Measurements from ENCODE around the gene LRP1B.
"Not testable (repeated sequence)": the region's sequence is repeated elsewhere in the genome, so short reads cannot be mapped to it uniquely, and the experiment has no call there.

LRP1B gene

GRCh38 chr2:140362361-140362760 is 1768.5 kb downstream of the LRP1B start:
- no peak for TF ChIP-seq JUND (IDR thresholded peaks at IDR 0.05; ENCODE audit: low read depth)
- in situ Hi-C loops (cut with HindIII; ENCODE audit: low pct_unique_long_range_greater_than_20kb, low sequenced_read_pairs): no loop called here
- peak in 1 of 2 experiments; percentile 74 for DNase-seq (ENCODE audit: low read depth in 1 of 2, low spot score in 1 of 2)

- in situ Hi-C loops (cut with HindIII; ENCODE audit: low pct_unique_long_range_greater_than_20kb, low sequenced_read_pairs): no loop called here
- DNase-seq (ENCODE audit: low read depth in 1 of 2, low spot score in 1 of 2): no peak
- TF ChIP-seq JUND (IDR thresholded peaks at IDR 0.05; ENCODE audit: low read depth): no peak
Observed at GRCh38 chr2:140359056-140359771, 1771.6 kb downstream of the LRP1B start.

- in situ Hi-C loops (cut with HindIII; ENCODE audit: low pct_unique_long_range_greater_than_20kb, low sequenced_read_pairs): no loop called here
- TF ChIP-seq JUND (IDR thresholded peaks at IDR 0.05; ENCODE audit: low read depth): no peak
- no peak for DNase-seq (ENCODE audit: low read depth in 1 of 2, low spot score in 1 of 2)
Observed at GRCh38 chr2:140356697-140357096, 1774.1 kb downstream of the LRP1B start.

- no peak for TF ChIP-seq JUND (IDR thresholded peaks at IDR 0.05; ENCODE audit: low read depth)
- DNase-seq (ENCODE audit: low read depth in 1 of 2, low spot score in 1 of 2): no peak
- in situ Hi-C loops (cut with HindIII; ENCODE audit: low pct_unique_long_range_greater_than_20kb, low sequenced_read_pairs): no loop called here
Observed at GRCh38 chr2:140355511-140356090, 1775.2 kb downstream of the LRP1B start.

GRCh38 chr2:140354544-140354943 is 1776.3 kb downstream of the LRP1B start:
- in situ Hi-C loops (cut with HindIII; ENCODE audit: low pct_unique_long_range_greater_than_20kb, low sequenced_read_pairs): no loop called here
- TF ChIP-seq JUND (IDR thresholded peaks at IDR 0.05; ENCODE audit: low read depth): no peak
- no peak for DNase-seq (ENCODE audit: low read depth in 1 of 2, low spot score in 1 of 2)

GRCh38 chr2:140353541-140353940 is 1777.3 kb downstream of the LRP1B start:
- no peak for TF ChIP-seq JUND (IDR thresholded peaks at IDR 0.05; ENCODE audit: low read depth)
- in situ Hi-C loops (cut with HindIII; ENCODE audit: low pct_unique_long_range_greater_than_20kb, low sequenced_read_pairs): no loop called here
- peak in 1 of 2 experiments; percentile 6 for DNase-seq (ENCODE audit: low read depth in 1 of 2, low spot score in 1 of 2)

- in situ Hi-C loops (cut with HindIII; ENCODE audit: low pct_unique_long_range_greater_than_20kb, low sequenced_read_pairs): no loop called here
- no peak for DNase-seq (ENCODE audit: low read depth in 1 of 2, low spot score in 1 of 2)
- TF ChIP-seq JUND (IDR thresholded peaks at IDR 0.05; ENCODE audit: low read depth): no peak
Observed at GRCh38 chr2:140351692-140352091, 1779.1 kb downstream of the LRP1B start.

- TF ChIP-seq JUND (IDR thresholded peaks at IDR 0.05; ENCODE audit: low read depth): no peak
- in situ Hi-C loops (cut with HindIII; ENCODE audit: low pct_unique_long_range_greater_than_20kb, low sequenced_read_pairs): no loop called here
- no peak for DNase-seq (ENCODE audit: low read depth in 1 of 2, low spot score in 1 of 2)
Observed at GRCh38 chr2:140349695-140350094, 1781.1 kb downstream of the LRP1B start.

- in situ Hi-C loops (cut with HindIII; ENCODE audit: low pct_unique_long_range_greater_than_20kb, low sequenced_read_pairs): no loop called here
- no peak for TF ChIP-seq JUND (IDR thresholded peaks at IDR 0.05; ENCODE audit: low read depth)
- no peak for DNase-seq (ENCODE audit: low read depth in 1 of 2, low spot score in 1 of 2)
Observed at GRCh38 chr2:140348826-140349225, 1782.0 kb downstream of the LRP1B start.

GRCh38 chr2:140344838-140345237 is 1786.0 kb downstream of the LRP1B start:
- no peak for TF ChIP-seq JUND (IDR thresholded peaks at IDR 0.05; ENCODE audit: low read depth)
- DNase-seq (ENCODE audit: low read depth in 1 of 2, low spot score in 1 of 2): no peak
- in situ Hi-C loops (cut with HindIII; ENCODE audit: low pct_unique_long_range_greater_than_20kb, low sequenced_read_pairs): no loop called here

GRCh38 chr2:140344266-140344665 is 1786.5 kb downstream of the LRP1B start:
- in situ Hi-C loops (cut with HindIII; ENCODE audit: low pct_unique_long_range_greater_than_20kb, low sequenced_read_pairs); DNase-seq (ENCODE audit: low read depth in 1 of 2, low spot score in 1 of 2): not testable (repeated sequence)

GRCh38 chr2:140338795-140339194 is 1792.0 kb downstream of the LRP1B start:
- in situ Hi-C loops (cut with HindIII; ENCODE audit: low pct_unique_long_range_greater_than_20kb, low sequenced_read_pairs): no loop called here
- DNase-seq (ENCODE audit: low read depth in 1 of 2, low spot score in 1 of 2): no peak
- TF ChIP-seq JUND (IDR thresholded peaks at IDR 0.05; ENCODE audit: low read depth): no peak

- DNase-seq (ENCODE audit: low read depth in 1 of 2, low spot score in 1 of 2): no peak
- in situ Hi-C loops (cut with HindIII; ENCODE audit: low pct_unique_long_range_greater_than_20kb, low sequenced_read_pairs): no loop called here
- no peak for TF ChIP-seq JUND (IDR thresholded peaks at IDR 0.05; ENCODE audit: low read depth)
Observed at GRCh38 chr2:140337061-140337460, 1793.8 kb downstream of the LRP1B start.

GRCh38 chr2:140316345-140316744 is 1814.5 kb downstream of the LRP1B start:
- no peak for DNase-seq (ENCODE audit: low read depth in 1 of 2, low spot score in 1 of 2)
- in situ Hi-C loops (cut with HindIII; ENCODE audit: low pct_unique_long_range_greater_than_20kb, low sequenced_read_pairs): no loop called here
- no peak for TF ChIP-seq JUND (IDR thresholded peaks at IDR 0.05; ENCODE audit: low read depth)

Measured in T47D (cell line).